DOHH2 (cell line): ENCODE data around the gene PHF20.
"Not testable (repeated sequence)": the region's sequence is repeated elsewhere in the genome, so short reads cannot be mapped to it uniquely, and the experiment has no call there.

Source experiments
- EZH2phosphoT487 ChIP-seq: fragments of 200-600 bp; sonication (generic); IDR thresholded peaks from 2 replicates; pipeline ENCODE4 v1.6.1; 2017; ENCODE audit warnings: borderline replicate concordance, mild to moderate bottlenecking, antibody characterized with exemption, low read length, moderate library complexity, mixed read lengths
- TF ChIP-seq, protein P1 (sequence below): fragments of 200-600 bp; sonication (generic); IDR thresholded peaks from one replicate; pipeline ENCODE4 v1.5.1; 2014; ENCODE audit warnings: antibody characterized with exemption, mild to moderate bottlenecking, low read depth, low read length; ENCODE audit not compliant: poor library complexity, severe bottlenecking

DNA sequence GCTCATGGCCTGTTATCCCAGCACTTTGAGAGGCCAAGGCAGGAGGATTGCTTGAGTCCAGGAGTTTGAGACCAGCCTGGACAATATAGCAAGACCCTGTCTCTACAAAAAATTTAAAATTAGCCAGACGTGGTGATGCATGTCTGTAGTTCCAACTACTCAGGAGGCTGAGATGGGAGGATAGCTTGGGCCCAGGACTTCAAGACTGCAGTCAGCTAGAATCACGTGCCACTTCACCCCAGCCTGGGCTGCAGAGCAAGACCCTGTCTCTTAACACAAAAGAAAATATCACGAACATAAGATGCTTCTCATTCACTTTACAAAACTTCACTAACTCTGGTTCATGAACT, 27.3 kb upstream of the PHF20 start:
- TF ChIP-seq, protein P1, sequence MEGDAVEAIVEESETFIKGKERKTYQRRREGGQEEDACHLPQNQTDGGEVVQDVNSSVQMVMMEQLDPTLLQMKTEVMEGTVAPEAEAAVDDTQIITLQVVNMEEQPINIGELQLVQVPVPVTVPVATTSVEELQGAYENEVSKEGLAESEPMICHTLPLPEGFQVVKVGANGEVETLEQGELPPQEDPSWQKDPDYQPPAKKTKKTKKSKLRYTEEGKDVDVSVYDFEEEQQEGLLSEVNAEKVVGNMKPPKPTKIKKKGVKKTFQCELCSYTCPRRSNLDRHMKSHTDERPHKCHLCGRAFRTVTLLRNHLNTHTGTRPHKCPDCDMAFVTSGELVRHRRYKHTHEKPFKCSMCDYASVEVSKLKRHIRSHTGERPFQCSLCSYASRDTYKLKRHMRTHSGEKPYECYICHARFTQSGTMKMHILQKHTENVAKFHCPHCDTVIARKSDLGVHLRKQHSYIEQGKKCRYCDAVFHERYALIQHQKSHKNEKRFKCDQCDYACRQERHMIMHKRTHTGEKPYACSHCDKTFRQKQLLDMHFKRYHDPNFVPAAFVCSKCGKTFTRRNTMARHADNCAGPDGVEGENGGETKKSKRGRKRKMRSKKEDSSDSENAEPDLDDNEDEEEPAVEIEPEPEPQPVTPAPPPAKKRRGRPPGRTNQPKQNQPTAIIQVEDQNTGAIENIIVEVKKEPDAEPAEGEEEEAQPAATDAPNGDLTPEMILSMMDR: not testable (repeated sequence)
- TF ChIP-seq EZH2phosphoT487: not testable (repeated sequence)
